GM21619 (cell line): ENCODE data around the gene CELF5.
"Not testable (repeated sequence)": the region's sequence is repeated elsewhere in the genome, so short reads cannot be mapped to it uniquely, and the experiment has no call there.

Experiments
- ATAC-seq: cut with Tn5 transposase; IDR thresholded peaks from one replicate; pipeline ENCODE4 v1.9.1; 2021; ENCODE audit not compliant: unreplicated experiment

Gene CELF5

DNA sequence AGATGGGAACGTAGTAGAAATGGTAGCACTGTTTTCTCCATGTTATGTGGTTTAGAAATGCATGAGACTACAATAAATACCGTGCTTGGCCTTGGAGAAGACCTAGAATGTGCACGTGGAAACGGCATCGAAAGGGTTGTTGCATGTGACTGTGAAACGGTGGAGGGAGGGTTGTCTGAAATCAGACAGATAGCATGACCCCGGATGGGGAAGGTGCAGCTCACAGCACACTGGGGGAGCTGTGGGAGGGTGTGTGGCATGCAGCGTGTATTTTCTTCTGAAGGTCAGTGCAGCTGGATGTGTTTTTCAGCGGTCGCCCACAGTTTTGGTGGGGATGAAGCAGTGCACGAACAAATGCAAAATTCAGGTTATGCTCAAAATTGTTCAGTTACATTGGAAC, 63.4 kb downstream of the CELF5 start:
- no peak for ATAC-seq

DNA sequence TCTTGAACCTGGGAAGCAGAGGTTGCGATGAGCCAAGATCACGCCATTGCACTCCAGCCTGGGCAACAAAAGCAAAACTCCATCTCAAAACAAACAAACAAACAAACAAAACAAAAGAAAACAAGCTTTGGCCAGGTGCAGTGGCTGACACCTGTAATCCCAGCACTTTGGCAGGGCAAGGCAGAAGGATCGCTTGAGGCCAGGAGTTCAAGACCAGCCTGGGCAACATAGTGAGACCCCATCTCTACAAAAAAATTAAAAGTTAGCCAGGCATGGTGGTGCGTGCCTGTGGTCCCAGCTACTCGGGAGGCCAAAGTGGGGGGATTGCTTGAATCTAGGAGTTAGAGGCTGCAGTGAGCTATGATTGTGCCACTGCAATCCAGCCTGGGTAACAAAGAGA, 64.0 kb downstream of the CELF5 start:
- ATAC-seq, result not testable (repeated sequence)

DNA sequence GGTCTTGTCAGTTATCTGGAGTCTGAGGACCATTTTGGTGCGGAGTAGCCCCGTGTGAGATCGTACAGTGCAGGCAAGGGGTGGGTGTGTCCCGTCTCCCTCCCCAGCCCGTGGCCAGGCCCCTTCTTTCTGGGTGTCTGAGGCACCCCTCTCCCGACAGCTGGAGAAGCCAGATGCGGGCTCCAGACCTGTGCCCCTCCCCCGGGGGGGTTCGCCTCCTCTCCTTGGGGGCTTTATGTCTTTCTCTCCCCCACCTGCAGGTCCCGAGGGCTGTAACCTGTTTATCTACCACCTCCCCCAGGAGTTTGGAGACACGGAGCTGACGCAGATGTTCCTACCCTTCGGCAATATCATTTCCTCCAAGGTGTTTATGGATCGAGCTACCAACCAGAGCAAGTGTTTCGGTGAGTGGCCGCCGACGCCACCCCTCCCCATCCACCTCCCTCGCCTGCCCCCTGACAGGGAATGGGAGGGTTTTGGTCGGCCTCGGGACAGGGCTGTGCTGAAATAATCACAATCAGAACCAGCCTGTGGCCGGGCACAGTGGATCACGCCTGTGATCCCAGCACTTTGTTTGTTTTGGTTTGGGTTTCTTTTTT, 65.6 kb downstream of the CELF5 start:
- no peak for ATAC-seq

DNA sequence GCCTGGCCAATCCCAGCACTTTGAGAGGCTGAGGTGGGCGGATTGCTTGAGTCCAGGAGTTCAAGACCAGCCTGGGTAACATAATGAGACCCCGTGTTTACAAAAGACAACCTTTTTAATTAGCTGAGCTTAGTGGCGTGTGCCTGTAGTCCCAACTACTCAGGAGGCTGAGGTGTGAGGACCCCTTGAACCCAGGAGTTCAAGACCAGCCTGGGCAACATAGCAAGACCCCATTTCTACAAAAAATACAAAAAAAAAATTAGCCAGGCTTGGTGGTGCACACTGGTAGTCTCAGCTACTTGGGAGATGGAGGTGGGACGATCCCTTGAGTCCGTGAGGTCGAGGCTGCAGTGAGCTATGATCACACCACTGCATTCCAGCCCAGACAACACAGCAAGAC, 66.4 kb downstream of the CELF5 start:
- ATAC-seq, result not testable (repeated sequence)

DNA sequence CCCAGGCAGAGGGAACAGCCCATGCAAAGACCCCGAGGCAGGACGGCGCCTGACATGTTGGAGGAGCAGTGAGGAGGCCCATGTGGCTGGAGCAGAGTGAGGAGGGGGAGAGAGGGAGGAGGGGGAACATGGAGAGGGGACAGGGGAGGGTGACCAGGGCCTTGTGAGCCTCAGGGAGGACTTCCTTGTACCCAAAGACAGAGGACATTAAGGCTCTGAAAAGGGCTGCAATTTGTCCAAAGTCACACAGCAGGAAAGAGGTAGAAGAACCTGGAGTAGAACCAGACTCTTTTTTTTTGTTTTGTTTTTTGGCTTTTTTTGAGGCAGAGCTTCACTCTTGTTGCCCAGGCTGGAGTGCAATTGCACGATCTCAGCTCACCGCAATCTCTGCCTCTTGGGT, 67.2 kb downstream of the CELF5 start:
- ATAC-seq, result no peak

DNA sequence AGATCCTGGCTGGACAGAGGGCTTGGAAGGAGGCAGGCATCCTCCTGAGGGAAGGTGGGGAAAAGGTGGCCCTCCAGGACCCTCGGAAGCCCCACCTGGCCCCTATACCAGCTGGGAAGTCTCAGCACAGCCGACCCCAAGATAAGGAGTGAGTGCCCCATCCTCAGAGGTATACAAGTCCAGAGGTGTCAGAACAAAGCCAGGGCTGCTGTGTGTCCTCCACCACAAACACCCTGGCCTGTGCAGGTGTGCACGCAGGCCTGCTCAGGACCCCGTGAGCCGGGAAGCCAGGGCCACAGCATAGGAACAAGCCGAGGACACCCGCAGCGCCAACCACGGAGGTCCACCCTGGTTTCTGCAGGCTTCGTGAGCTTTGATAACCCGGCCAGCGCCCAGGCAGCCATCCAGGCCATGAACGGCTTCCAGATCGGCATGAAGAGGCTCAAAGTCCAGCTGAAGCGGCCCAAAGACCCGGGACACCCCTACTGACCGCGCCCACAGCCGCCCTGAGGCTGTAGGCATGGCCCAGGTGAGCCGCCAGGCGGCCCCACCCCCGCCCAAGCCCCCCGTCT, 68.6 kb downstream of the CELF5 start:
- ATAC-seq, result no peak

DNA sequence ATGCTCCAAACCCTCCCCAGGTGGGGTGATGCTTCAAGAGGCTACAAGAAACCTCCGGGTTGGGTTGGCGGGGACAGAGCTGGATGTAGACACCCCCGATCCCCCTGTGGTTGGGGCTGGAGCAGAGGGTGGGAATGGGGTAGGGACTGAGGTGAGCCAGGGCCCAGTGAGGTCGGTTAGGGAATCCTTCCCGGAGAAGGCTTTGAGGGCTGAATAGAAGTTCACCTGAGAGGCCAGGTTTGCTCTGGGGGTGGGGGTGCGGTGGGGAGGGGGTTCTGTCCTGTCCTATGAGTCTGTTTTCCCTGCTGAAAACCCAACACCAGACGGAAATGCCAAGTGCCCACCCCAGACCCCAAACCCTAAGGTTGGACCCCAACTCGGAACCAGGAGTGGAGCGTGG, 69.1 kb downstream of the CELF5 start:
- ATAC-seq, result no peak

DNA sequence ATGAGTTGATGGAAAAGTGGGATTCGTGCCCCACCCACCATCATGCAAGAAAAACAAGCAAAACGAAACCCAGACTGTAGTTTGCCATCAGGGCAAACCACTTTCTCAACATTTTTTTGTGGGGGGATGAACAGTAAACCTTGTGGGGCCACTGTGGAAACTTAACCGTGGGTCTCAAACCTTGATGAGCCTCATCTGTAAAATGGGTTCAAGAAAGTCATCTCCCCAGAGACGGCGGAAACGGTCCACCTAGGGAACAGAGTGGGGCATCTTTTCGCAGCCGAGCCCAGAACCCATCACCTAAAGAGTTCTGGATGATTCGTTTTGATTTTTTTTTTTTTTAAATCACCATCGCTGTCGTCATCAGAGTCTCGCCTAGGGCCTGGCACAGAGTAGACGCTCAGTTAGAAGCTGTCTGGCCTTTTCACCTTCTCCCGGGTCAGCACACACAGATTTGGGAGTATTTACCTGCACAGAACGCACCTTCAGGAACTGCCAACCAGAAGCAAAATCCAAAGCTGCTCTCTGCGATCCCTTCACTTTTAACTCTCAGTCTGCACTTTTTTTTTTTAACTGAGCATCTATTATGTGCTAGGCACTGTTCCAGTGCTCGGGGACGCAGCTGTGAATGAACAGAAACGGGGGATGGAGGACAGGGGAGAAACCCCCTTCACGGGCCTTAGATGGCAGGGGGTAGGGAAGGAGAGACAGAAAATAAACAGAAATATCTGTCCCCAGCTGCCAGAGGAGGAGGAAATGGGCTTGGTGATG, 69.8 kb downstream of the CELF5 start:
- no peak for ATAC-seq

DNA sequence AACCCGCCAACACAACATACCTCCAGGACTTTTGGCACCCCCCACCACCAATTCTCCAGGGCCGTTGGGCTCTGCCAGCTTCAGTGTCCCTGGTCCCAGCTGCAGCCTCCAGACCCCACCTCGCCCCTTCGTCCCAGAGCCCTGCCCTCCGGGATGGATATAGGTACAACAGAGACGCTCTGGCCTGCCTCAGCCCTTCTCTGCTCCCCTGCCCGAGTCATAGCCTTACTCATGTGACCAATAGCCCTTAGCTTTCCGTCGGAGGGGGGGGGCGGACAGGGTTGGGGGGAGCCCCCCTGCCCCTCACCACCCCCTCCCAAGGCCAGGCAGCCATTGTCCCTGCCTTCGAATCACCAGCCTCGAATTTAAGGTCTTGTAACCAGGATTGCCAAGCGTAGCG, 71.1 kb downstream of the CELF5 start:
- no peak for ATAC-seq

DNA sequence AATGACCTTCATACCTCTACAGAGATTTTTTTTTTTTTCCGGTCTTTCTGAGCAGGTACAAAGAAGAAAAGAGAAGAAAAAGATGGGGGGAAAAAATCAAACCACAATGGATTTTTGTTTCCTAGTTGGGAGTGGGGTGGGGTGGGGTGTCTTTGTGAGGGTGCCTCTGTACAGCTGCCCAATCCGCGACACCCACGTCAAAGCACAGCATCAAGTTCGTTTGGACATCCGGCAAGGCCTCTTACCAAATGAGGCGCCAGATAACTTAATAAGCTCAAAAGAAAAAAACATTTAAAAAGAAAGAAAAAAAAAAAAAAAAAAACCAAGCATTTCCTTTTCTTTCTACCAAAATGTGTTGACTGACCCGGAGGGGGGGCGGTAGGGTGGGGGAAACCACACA, 71.6 kb downstream of the CELF5 start:
- ATAC-seq, result no peak

DNA sequence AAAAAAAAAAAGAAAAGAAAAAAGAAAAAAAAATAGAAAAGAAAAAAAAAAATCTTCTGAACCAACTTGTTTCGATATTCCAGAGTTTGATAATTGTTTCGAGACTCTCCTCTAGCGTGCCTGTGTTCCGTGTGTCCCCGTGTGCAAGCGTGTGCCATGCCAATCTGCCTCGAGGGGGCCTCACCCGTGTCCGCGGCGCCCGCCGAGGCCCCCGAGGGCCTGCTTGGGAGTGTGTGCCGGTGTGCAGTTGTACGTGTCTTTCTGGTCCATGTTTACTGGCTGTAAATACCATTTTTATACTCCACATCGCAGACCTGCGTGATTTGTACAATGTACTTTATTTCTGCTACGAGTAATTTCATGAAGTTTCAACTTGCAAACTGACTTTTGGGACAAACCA, 72.0 kb downstream of the CELF5 start:
- no peak for ATAC-seq

DNA sequence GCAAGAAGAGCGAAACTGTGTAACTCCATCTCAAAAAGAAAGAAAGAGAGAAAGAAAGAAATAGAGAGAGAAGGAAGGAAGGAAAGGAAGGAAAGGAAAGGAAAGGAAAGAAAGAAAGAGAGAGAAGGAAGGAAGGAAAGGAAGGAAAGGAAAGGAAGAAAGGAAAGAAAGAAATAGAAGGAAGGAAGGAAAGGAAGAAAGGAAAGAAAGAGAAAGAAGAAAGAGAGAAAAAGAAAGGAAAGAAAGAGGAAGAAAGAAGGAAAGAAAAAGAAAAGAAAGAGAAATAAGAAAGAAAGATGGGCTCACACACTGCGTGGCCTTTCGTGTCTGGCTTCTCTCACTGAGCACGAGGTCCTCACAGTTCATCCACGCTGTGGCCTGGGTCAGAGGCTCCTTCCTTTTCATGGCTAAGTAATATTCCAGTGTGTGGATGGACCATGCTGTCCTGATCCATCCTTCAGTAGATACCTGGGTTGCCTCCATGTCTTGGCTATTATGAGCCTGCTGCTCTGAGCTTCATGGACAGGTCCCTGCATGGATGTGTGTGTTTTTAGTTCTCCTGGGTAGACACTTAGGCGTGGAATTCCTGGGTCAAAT, 74.5 kb downstream of the CELF5 start:
- no peak for ATAC-seq

DNA sequence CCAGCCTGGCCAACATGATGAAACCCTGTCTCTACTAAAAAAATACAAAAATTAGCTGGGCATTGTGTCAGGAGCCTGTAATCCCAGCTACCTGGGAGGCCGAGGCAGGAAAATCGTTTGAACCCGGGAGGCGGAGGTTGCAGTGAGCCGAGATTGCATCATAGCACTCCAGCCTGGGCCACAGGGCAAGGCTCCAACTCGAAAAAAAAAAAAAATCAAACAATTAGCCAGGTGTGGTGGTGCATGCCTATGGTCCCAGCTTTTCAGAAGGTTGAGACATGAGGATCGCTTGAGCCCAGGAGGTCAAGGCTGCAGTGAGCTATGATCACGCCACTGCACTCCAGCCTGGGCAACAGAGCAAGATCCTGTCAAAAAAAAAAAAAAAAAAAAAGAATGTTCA, 76.1 kb downstream of the CELF5 start:
- not testable (repeated sequence) for ATAC-seq

DNA sequence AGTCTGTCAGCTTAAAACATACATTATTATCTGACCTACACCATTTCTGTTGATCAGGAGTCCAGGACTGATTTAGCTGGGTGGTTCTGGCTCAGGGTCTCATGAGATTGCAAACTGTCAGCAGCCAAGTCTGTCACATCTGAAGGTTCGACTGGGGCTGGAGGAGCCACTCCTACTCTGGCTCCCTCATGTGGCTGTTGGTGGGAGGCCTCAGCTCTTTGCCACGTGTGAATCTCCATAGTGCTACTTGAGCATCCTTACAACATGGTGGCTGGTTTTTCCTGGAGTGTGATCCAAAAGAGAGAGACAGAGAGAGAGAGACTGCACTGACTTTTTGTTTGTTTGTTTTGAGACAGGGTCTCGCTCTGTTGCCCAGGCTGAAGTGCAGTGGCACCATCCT, 78.3 kb downstream of the CELF5 start:
- ATAC-seq, result no peak

DNA sequence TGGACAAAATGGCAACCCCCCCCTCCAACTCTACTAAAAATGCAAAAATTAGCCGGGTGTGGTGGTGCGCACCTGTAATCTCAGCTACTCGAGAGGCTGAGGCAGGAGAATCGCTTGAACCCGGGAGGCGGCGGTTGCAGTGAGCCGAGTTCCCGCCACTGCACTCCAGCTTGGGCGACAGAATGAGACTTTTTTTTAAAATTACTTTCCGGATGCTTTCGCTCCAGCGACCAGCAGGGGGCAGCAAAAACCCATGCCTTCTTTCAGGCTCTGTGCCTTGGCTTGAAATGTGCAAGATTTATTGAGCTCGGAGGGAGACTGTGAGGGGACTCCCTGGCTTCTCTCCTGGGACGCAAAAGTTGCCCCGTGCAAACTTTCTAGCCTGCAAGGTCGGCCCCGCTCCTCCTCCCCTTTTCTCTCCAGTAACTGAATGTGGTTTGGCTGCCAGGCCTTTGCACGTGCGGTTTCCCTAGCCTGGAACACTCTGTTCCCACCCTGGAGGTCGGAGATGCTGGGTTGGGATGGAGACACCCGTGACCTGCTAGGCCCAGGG, 80.5 kb downstream of the CELF5 start:
- ATAC-seq, result no peak

DNA sequence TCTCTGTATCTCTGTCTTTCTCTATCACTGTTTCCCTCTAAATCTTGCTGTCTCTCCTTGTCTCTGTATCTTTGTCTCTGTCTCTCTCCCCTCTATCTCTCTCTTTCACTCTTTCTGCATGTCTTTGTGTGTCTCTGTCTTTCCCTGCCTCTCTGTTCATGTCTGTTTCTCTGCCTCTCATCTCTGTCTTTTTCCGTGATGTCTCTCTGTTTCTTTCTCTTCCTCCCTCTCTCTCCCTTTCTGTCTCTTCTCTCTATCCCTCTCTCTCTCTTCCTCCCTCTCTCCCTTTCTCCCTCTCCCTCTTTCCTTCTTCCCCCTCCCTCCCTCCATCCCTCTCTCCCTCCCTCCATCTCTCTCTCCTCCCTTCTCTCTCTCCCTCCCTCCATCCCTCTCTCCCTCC, 85.3 kb downstream of the CELF5 start:
- ATAC-seq, result no peak

DNA sequence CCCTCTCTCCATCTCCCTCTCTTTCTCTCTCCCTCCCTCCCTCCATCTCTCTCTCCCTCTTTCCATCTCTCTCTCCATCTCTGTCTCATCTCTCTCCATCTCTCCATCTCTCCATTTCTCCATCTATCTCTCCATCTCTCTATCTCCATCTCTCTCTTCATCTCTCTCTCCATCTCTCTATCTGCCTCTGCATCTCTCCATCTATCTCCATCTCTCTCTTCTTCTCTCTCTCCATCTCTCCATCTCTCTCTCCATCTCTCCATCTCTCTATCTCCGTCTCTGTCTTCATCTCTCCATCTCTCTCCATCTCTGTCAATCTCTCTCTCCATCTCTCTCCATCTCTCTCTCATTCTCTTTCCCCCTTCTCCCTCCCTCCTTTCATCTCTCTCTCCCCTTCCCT, 85.8 kb downstream of the CELF5 start:
- ATAC-seq, result no peak

DNA sequence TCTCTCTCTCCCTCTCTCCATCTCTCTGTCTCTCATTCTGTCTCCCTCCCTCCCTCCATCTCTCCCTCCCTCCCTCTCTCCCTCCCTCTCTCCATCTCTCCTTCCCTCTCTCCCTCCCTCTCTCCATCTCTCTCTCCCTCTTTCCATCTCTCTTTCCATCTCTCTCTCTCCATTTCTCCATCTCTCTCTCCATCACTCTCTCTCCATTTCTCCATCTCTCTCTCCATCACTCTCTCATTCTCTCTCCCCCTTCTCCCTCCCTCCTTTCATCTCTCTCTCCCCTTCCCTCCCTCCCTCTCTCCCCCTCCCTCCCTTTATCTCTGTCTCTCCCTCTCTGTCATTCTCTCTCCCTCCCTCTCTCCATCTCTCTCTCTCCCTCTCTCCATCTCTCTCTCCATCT, 86.2 kb downstream of the CELF5 start:
- ATAC-seq, result no peak

DNA sequence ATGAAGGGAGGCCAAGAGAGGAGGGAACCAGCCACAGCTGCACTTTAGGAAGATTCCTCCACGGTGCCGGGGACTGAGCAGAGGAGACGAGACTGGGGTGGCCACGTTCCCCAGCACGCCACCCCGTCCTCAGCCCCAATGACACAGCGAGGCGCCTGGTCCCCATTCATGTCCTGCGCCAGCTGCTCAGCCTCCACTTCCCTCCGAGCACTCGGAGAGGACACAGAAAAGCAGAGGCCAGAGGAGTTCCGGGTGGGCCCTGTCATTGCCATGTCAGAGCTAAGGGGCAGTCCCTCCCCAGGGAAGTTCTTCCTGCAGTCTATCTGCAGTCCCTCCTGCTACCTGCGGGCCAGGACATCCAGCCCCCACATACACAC, 88.7 kb downstream of the CELF5 start:
- no peak for ATAC-seq

DNA sequence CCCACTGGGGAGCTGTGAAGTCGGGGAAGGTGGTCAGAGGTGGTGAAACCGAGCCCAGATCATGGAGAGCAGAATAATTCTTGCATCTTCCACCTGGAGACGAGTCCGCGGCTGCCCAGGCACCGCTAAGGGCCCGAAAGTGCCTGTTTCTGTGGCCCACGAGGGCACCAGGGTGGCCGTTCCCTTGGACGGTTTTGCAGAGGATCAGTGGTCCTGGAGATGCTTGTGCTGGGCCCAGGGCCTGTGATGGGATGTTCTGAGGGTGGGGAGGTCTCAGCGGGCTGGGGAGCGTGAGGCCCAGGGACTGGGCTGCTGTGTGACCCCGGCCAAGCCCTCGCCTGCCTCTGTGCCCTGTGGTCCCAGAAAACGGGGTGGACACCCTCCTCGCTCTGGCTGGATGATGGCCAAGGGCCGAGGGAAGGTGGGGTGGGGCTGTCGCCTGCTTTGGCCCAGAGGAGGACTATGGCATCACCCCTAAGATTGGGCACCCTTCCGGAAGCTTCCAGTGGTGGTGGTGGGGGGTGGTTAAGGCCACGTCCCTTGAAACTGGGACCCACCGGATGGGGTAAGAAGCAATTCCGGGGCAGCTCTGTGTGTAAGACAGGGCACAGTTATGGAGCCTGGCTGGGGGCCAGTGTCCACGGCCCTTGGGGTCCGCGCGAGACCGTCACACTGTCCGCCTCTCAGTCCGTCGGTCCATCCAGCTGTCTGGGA, 90.7 kb downstream of the CELF5 start:
- no peak for ATAC-seq

DNA sequence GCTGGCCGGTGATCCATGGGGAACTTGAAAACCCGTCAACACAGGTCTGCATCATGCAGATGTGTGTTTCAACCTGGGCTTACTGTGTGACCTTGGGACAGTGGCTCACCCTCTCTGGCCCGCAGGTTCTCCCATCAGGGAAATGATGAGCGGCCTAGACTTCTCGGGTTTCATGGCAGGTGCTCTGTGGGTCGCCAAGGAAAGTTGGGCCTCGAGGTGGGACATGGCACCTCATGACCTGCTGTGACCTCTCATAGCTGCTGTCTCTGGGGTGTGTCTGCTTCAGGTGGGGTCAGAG, 91.2 kb downstream of the CELF5 start:
- ATAC-seq, result no peak
